ENCODE data around the gene PPP1R15B. TPM values are rescaled to one million over a fixed set of nuclear protein-coding genes. Genes with fewer than 3 reads are reported as not detected.

Gene PPP1R15B
- total RNA-seq, 1 donor from 2014 or later = 47.4 TPM

DNA sequence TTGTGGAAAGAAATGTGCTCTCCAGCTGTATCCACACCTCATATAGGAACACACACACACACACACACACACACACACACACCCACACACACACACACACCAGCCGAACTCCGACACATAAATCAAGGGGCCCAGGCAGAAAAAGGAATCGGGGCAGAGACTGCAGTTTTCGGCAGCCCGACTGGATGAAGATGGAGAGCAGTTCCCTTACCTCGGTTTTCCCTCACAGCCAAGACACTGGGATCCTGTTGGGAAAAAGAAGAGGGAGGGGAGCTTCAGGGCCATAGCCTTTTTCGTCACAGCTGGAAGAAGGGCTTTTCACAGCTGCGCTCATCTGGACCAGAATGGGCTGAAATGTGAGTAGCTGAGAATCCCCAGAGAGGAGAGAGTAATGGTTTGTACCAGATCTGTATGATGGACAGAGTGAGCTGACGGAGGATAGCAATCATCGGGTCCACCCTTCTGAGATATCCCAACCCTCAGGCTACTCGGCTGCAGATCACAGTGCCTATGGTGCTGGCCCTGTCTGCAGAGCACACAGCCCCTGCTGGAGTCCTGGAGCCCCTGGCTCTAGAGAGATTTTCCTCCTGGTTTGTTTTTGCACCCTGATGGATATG lies 45.3 kb upstream of the PPP1R15B start:
- Mint-ChIP-seq H3K27me3 (ENCODE audit: unreplicated experiment) (no peaks in the 10 kb centered on the region), H3K9me3 (ENCODE audit: unreplicated experiment) (no peaks in the 10 kb centered on the region), H3K36me3 (ENCODE audit: unreplicated experiment) (peaks cover 33% of the 10 kb centered on the region), H3K4me3 (ENCODE audit: unreplicated experiment) (peak overlapping the region; percentile 7), H3K4me1 (ENCODE audit: unreplicated experiment) (peaks cover 20% of the 10 kb centered on the region), H3K27ac (ENCODE audit: unreplicated experiment) (peak overlapping the region; percentile 71)
- DNase-seq (ENCODE audit: extremely low spot score, unreplicated experiment) = no peak
- TF ChIP-seq, protein P1, sequence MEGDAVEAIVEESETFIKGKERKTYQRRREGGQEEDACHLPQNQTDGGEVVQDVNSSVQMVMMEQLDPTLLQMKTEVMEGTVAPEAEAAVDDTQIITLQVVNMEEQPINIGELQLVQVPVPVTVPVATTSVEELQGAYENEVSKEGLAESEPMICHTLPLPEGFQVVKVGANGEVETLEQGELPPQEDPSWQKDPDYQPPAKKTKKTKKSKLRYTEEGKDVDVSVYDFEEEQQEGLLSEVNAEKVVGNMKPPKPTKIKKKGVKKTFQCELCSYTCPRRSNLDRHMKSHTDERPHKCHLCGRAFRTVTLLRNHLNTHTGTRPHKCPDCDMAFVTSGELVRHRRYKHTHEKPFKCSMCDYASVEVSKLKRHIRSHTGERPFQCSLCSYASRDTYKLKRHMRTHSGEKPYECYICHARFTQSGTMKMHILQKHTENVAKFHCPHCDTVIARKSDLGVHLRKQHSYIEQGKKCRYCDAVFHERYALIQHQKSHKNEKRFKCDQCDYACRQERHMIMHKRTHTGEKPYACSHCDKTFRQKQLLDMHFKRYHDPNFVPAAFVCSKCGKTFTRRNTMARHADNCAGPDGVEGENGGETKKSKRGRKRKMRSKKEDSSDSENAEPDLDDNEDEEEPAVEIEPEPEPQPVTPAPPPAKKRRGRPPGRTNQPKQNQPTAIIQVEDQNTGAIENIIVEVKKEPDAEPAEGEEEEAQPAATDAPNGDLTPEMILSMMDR (IDR thresholded peaks at IDR 0.05) = no peak

DNA sequence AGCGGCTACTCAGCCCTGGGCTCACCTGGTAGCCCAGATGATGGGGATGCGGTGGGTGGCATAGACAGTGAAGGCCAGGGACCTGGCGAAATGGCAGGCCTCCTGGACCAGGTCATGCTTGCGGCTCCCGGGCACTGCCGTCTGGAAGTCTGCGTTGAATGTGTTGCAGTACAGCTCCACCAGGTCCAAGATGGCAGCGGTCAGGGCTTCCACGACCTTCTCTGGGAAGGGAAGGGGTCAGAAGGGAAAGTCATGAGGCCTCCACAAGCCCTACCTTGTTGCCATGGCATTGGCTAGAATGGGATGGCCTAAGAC lies 44.2 kb upstream of the PPP1R15B start:
- Mint-ChIP-seq H3K36me3 (ENCODE audit: unreplicated experiment) (peaks cover 29% of the 10 kb centered on the region), H3K27ac (ENCODE audit: unreplicated experiment) (no peak overlapping the region), H3K4me1 (ENCODE audit: unreplicated experiment) (peaks cover 20% of the 10 kb centered on the region), H3K9me3 (ENCODE audit: unreplicated experiment) (no peaks in the 10 kb centered on the region), H3K27me3 (ENCODE audit: unreplicated experiment) (no peaks in the 10 kb centered on the region), H3K4me3 (ENCODE audit: unreplicated experiment) (no peak overlapping the region)
- TF ChIP-seq, protein P1 (IDR thresholded peaks at IDR 0.05) = no peak
- DNase-seq (ENCODE audit: extremely low spot score, unreplicated experiment) = no peak

DNA sequence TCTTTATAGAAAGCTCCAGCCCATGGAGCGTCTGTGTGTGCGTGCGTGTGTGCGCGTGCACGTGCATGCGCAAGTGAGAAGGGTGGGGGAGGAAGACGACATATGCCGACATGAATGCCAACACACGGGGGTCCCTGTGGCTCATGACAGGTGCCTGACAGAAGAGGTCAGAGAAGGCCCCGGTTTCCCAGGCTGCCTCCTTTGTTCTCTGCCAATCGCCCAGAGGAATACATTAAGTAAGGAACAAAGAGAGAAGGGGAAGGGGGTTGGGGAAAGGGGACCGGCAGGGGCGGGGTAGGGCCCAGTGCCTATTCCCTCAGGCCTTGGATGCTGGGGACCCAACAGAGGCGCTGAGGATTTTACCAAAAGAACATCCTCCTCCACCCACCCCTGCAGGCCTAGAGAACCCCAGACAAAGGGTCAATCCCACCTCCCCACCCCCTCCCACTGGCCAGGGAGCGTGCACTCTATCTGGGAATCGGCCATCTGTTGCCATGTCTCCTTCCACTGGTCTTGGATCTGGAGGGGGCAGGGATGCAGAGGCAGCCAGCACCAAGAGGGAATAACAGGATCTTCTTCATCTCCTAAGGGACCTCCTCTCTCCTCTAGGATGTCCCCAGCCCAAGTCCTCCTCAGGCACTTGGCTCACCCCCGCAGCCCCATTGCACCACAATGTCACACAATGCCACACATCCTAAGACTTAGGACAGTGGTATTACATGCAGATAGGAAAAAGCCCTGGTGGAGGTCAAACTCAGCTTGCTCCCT lies 43.6 kb upstream of the PPP1R15B start:
- no peaks in the 10 kb centered on the region for H3K9me3 Mint-ChIP-seq (ENCODE audit: unreplicated experiment)
- no peaks in the 10 kb centered on the region for H3K27me3 Mint-ChIP-seq (ENCODE audit: unreplicated experiment)
- peaks cover 20% of the 10 kb centered on the region for H3K4me1 Mint-ChIP-seq (ENCODE audit: unreplicated experiment)
- H3K4me3 Mint-ChIP-seq (ENCODE audit: unreplicated experiment) = no peak overlapping the region
- H3K36me3 Mint-ChIP-seq (ENCODE audit: unreplicated experiment) = peaks cover 24% of the 10 kb centered on the region
- DNase-seq (ENCODE audit: extremely low spot score, unreplicated experiment) = no peak
- H3K27ac Mint-ChIP-seq (ENCODE audit: unreplicated experiment) = no peak overlapping the region
- TF ChIP-seq, protein P1 (IDR thresholded peaks at IDR 0.05) = no peak

DNA sequence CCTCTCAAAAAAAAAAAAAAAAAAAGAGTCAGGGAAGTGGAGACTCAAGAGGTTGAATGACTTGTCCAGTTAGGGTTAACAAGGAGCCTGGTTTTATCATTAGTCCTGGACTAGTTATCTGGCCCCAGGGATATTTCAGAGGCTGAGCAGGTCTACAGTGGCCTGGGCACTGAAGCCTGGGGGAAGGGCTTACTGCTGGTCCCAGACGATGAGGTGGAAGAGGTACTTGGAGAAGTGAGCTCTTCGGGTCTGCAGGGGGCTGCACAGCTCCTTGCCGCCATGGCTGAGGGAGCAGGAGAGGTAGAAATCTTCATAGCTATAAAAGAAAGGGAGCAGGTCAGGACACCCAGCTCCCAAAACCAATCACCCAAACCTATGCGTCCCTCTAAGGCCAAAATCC lies 42.9 kb upstream of the PPP1R15B start:
- Mint-ChIP-seq H3K27me3 (ENCODE audit: unreplicated experiment) (no peaks in the 10 kb centered on the region), H3K36me3 (ENCODE audit: unreplicated experiment) (peaks cover 17% of the 10 kb centered on the region), H3K4me1 (ENCODE audit: unreplicated experiment) (peaks cover 20% of the 10 kb centered on the region), H3K27ac (ENCODE audit: unreplicated experiment) (no peak overlapping the region), H3K9me3 (ENCODE audit: unreplicated experiment) (no peaks in the 10 kb centered on the region), H3K4me3 (ENCODE audit: unreplicated experiment) (no peak overlapping the region)
- no peak for DNase-seq (ENCODE audit: extremely low spot score, unreplicated experiment)
- TF ChIP-seq, protein P1 (IDR thresholded peaks at IDR 0.05) = no peak

GRCh38 chr1:204453141-204453772 lies 41.6 kb upstream of the PPP1R15B start:
- Mint-ChIP-seq H3K9me3 (ENCODE audit: unreplicated experiment) (no peaks in the 10 kb centered on the region), H3K27me3 (ENCODE audit: unreplicated experiment) (no peaks in the 10 kb centered on the region), H3K36me3 (ENCODE audit: unreplicated experiment) (peaks cover 18% of the 10 kb centered on the region), H3K27ac (ENCODE audit: unreplicated experiment) (no peak overlapping the region), H3K4me1 (ENCODE audit: unreplicated experiment) (peaks cover 20% of the 10 kb centered on the region), H3K4me3 (ENCODE audit: unreplicated experiment) (no peak overlapping the region)
- TF ChIP-seq, protein P1 (IDR thresholded peaks at IDR 0.05) = no peak
- no peak for DNase-seq (ENCODE audit: extremely low spot score, unreplicated experiment)

All from osteocyte (in vitro differentiated cells).